ENCODE results near the gene IFNG.

Gene IFNG

GRCh38 chr12:68163560-68164081 lies 4.1 kb upstream of the IFNG start:
- DNase-seq = no peak

GRCh38 chr12:68162374-68162773 lies 2.8 kb upstream of the IFNG start:
- no peak for DNase-seq

- DNase-seq = no peak
Observed at GRCh38 chr12:68158432-68158831, 1.1 kb downstream of the IFNG start.

- no peak for DNase-seq
Observed at GRCh38 chr12:68157380-68157779, 2.2 kb downstream of the IFNG start.

GRCh38 chr12:68156636-68157035 lies 2.9 kb downstream of the IFNG start:
- DNase-seq = no peak

GRCh38 chr12:68154779-68155178 lies 4.8 kb downstream of the IFNG start:
- DNase-seq = no peak

GRCh38 chr12:68148261-68148951 lies 11.1 kb downstream of the IFNG start:
- no peak for DNase-seq

- no peak for DNase-seq
Observed at GRCh38 chr12:68140556-68140955, 19.0 kb downstream of the IFNG start.

- no peak for DNase-seq
Observed at GRCh38 chr12:68139941-68140340, 19.6 kb downstream of the IFNG start.

- no peak for DNase-seq
Observed at GRCh38 chr12:68139001-68139400, 20.5 kb downstream of the IFNG start.

- no peak for DNase-seq
Observed at GRCh38 chr12:68138480-68138879, 21.1 kb downstream of the IFNG start.

GRCh38 chr12:68137335-68137830 lies 22.2 kb downstream of the IFNG start:
- no peak for DNase-seq

- no peak for DNase-seq
Observed at GRCh38 chr12:68135520-68135919, 24.0 kb downstream of the IFNG start.

GRCh38 chr12:68131867-68132414 lies 27.6 kb downstream of the IFNG start:
- no peak for DNase-seq

- no peak for DNase-seq
Observed at GRCh38 chr12:68129979-68130378, 29.6 kb downstream of the IFNG start.

- DNase-seq = no peak
Observed at GRCh38 chr12:68122236-68122920, 37.2 kb downstream of the IFNG start.

GRCh38 chr12:68121143-68121542 lies 38.4 kb downstream of the IFNG start:
- no peak for DNase-seq

GRCh38 chr12:68119724-68120211 lies 39.8 kb downstream of the IFNG start:
- DNase-seq = no peak

- no peak for DNase-seq
Observed at GRCh38 chr12:68119250-68119649, 40.3 kb downstream of the IFNG start.

- no peak for DNase-seq
Observed at GRCh38 chr12:68118096-68118755, 41.3 kb downstream of the IFNG start.

- no peak for DNase-seq
Observed at GRCh38 chr12:68117661-68118060, 41.9 kb downstream of the IFNG start.

GRCh38 chr12:68115281-68115680 lies 44.3 kb downstream of the IFNG start:
- no peak for DNase-seq

GRCh38 chr12:68114606-68115005 lies 44.9 kb downstream of the IFNG start:
- DNase-seq = no peak

Data from DMS79 (cell line).